MCF 10A (cell line): Measurements from ENCODE around the gene KRT79. TPM values are rescaled to one million over a fixed set of nuclear protein-coding genes. Genes with fewer than 3 reads are reported as not detected.

Source experiments
- BruUV-seq: library from RNA; stranded (reverse); fragments of 400-500 nt; replicated peaks from 2 replicates; lab custom pipeline; 2021; lab: Mats Ljungman, UMichigan
- CTCF ChIA-PET: fragments of 300-600 bp; sonication (Branson Sonifier 250); formaldehyde crosslinking; extraction: SDS; loops from one replicate; lab custom pipeline; 2021; ENCODE audit warnings: antibody characterized with exemption, inconsistent platforms; lab: Yijun Ruan, JAX
- POLR2A ChIA-PET: fragments of 300-600, 350-650 bp; sonication (Branson Sonifier 250); formaldehyde crosslinking; extraction: SDS; loops from one replicate; lab custom pipeline; 2020; ENCODE audit warnings: antibody characterized with exemption, inconsistent platforms; lab: Yijun Ruan, JAX
- DNase-seq: peaks from one replicate; pipeline ENCODE4 v3.0.0-alpha.2; 2018; ENCODE audit not compliant: unreplicated experiment
- H3K27ac Mint-ChIP-seq: one replicate; pipeline ENCODE4 v1.8.0; 2022; ENCODE audit warnings: mild to moderate bottlenecking, low read depth, mixed read lengths; ENCODE audit not compliant: unreplicated experiment
- H3K27me3 Mint-ChIP-seq: one replicate; pipeline ENCODE4 v1.8.0; 2022; ENCODE audit warnings: mixed read lengths; ENCODE audit not compliant: insufficient read depth, unreplicated experiment
- H3K36me3 Mint-ChIP-seq: one replicate; pipeline ENCODE4 v1.8.0; 2022; ENCODE audit warnings: mild to moderate bottlenecking, moderate library complexity, mixed read lengths; ENCODE audit not compliant: insufficient read depth, unreplicated experiment
- H3K4me1 Mint-ChIP-seq: one replicate; pipeline ENCODE4 v1.8.0; 2022; ENCODE audit warnings: mixed read lengths; ENCODE audit not compliant: insufficient read depth, unreplicated experiment
- H3K4me3 Mint-ChIP-seq: one replicate; pipeline ENCODE4 v1.8.0; 2022; ENCODE audit warnings: mild to moderate bottlenecking, moderate library complexity, mixed read lengths; ENCODE audit not compliant: unreplicated experiment
- H3K9me3 Mint-ChIP-seq: one replicate; pipeline ENCODE4 v1.8.0; 2022; ENCODE audit warnings: mixed read lengths; ENCODE audit not compliant: unreplicated experiment
- intact Hi-C: fragments of 100-400 bp; cut with micrococcal nuclease; formaldehyde crosslinking; loops from 2 replicates; pipeline ENCODE4 v1.14.1; 2022
- total RNA-seq: library from RNA; stranded (reverse); gene quantifications from 2 replicates; pipeline ENCODE4 v1.2.3, GENCODE V29; 2022
- TF ChIP-seq, protein P1 (sequence below): fragments of 200-600 bp; IDR thresholded peaks from one replicate; pipeline ENCODE4 v1.8.0; 2022; ENCODE audit warnings: antibody characterized with exemption, mild to moderate bottlenecking; ENCODE audit not compliant: unreplicated experiment

The KRT79 gene
- total RNA-seq, 1 experiment from 2014 or later: not detected

DNA sequence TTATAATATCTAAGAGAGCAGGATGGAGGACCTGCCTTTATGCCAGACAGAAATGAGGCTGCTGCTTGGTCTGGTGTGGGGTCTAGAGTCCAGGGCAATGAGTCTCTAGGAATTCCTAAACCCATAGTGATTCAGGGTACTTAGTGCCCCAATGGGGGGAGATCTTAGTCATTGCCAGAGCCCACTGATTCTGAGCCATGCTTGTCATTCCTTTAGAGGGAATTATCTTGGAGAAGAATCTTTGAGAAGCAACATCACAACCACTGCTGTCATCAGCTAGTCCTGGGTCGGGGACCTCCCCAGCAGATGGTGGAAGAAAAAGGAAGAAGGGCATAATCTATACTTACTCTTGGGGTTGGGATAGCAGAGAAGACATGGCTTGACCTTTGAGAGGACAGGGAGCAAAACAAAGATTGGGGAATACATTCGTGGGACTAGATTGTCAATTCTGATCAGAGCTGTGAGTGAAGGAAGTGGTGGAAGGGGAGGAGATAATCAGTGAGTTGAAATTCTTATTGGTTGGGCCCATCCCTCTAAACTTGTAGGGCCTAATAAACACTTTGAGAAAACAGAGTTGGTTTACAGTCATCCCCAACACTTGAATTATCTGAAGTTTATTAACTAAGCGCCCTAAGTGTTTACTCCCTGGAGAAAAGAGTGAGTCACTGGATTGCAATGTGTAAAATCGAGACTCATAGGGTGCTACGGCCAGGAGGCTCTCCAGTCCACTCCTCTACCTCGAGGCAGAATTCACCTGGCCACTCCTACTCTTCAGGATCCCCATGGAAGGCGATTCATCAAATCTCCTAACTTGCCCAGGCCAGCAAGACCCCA lies 35.2 kb downstream of the KRT79 start:
- Mint-ChIP-seq H3K36me3 (no peaks in the 10 kb centered on the region), H3K27ac (peak overlapping the region; percentile 7), H3K9me3 (no peaks in the 10 kb centered on the region), H3K4me1 (peaks cover 27% of the 10 kb centered on the region), H3K4me3 (no peak overlapping the region), H3K27me3 (peaks cover 13% of the 10 kb centered on the region)
- no TSS peak for BruUV-seq
- ChIA-PET POLR2A (interaction anchor here (0.5 to 1.0 kb wide), 2 partner anchors 11 to 71 kb away, joined by 3 to 4 read pairs; no protein-coding TSS in a partner anchor), CTCF (no interaction called here)
- TF ChIP-seq, protein P1, sequence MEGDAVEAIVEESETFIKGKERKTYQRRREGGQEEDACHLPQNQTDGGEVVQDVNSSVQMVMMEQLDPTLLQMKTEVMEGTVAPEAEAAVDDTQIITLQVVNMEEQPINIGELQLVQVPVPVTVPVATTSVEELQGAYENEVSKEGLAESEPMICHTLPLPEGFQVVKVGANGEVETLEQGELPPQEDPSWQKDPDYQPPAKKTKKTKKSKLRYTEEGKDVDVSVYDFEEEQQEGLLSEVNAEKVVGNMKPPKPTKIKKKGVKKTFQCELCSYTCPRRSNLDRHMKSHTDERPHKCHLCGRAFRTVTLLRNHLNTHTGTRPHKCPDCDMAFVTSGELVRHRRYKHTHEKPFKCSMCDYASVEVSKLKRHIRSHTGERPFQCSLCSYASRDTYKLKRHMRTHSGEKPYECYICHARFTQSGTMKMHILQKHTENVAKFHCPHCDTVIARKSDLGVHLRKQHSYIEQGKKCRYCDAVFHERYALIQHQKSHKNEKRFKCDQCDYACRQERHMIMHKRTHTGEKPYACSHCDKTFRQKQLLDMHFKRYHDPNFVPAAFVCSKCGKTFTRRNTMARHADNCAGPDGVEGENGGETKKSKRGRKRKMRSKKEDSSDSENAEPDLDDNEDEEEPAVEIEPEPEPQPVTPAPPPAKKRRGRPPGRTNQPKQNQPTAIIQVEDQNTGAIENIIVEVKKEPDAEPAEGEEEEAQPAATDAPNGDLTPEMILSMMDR: no peak
- intact Hi-C loops: no loop called here
- DNase-seq: peak; percentile 61

- Mint-ChIP-seq H3K27ac (peak overlapping the region; percentile 7), H3K4me1 (peaks cover 27% of the 10 kb centered on the region), H3K36me3 (no peaks in the 10 kb centered on the region), H3K9me3 (no peaks in the 10 kb centered on the region), H3K27me3 (peaks cover 7% of the 10 kb centered on the region), H3K4me3 (no peak overlapping the region)
- TF ChIP-seq, protein P1: no peak
- CTCF ChIA-PET: interaction anchor here (0.6 kb wide), 1 partner anchor 11 kb away, joined by 3 read pairs; no protein-coding TSS in a partner anchor
- BruUV-seq: no TSS peak
- POLR2A ChIA-PET: interaction anchor here (0.5 to 1.0 kb wide), 3 partner anchors 10 to 321 kb away, joined by 3 to 4 read pairs (median 3); no protein-coding TSS in a partner anchor
- intact Hi-C loops: no loop called here
- DNase-seq: no peak
Measured at GRCh38 chr12:52798003-52798670, 36.0 kb downstream of the KRT79 start.

GRCh38 chr12:52797529-52797894 lies 36.6 kb downstream of the KRT79 start:
- Mint-ChIP-seq H3K4me3 (no peak overlapping the region), H3K9me3 (no peaks in the 10 kb centered on the region), H3K4me1 (peaks cover 27% of the 10 kb centered on the region), H3K27me3 (peaks cover 1% of the 10 kb centered on the region), H3K27ac (no peak overlapping the region), H3K36me3 (no peaks in the 10 kb centered on the region)
- ChIA-PET CTCF (interaction anchor here (0.6 to 0.7 kb wide), 2 partner anchors 12 to 1266 kb away, joined by 3 read pairs; no protein-coding TSS in a partner anchor), POLR2A (interaction anchor here (0.7 kb wide), 1 partner anchor 320 kb away, joined by 3 read pairs; no protein-coding TSS in a partner anchor)
- DNase-seq: no peak
- TF ChIP-seq, protein P1: no peak
- no TSS peak for BruUV-seq
- intact Hi-C loops: no loop called here
